Iris pigment epithelial cell (primary cell): ENCODE data around the gene EPB41L2.

ENCODE experiments used
- DNase-seq: peaks from one replicate; pipeline ENCODE4 v3.0.0-alpha.2; 2011; ENCODE audit warnings: low read depth

Gene EPB41L2

GRCh38 chr6:130796313-130796905, 266.6 kb downstream of the EPB41L2 start:
- DNase-seq, result peak; percentile 71

- DNase-seq, result no peak
Observed at GRCh38 chr6:130794738-130795137, 268.3 kb downstream of the EPB41L2 start.

- DNase-seq, result no peak
Observed at GRCh38 chr6:130794010-130794697, 268.9 kb downstream of the EPB41L2 start.
